Epithelial cell of prostate (primary cell): ENCODE data around the gene RPAP3.

Source experiments
- DNase-seq: peaks from one replicate; pipeline ENCODE4 v3.0.0-alpha.2; 2011; ENCODE audit warnings: low read depth, low spot score
- H3K27ac ChIP-seq: fragments of 450-650 bp; 2 replicates; pipeline ENCODE4 v1.5.1; 2017; ENCODE audit warnings: mild to moderate bottlenecking

The RPAP3 gene

GRCh38 chr12:47705566-47706425, at the start of gene RPAP3:
Gene RPAP3 (minus strand): TSS chr12:47706030. CDS start chr12:47702840, 3,190 bp downstream.
- H3K27ac ChIP-seq: peak within 1 kb of the TSS; percentile 35
- peak; percentile 67 for DNase-seq

GRCh38 chr12:47754881-47755280, 49.1 kb upstream of the RPAP3 start:
- H3K27ac ChIP-seq: peak overlapping the region; percentile 100
- no peak for DNase-seq

- peak overlapping the region; percentile 100 for H3K27ac ChIP-seq
- DNase-seq: no peak
Measured at GRCh38 chr12:47754126-47754525, 48.3 kb upstream of the RPAP3 start.

- peak overlapping the region; percentile 100 for H3K27ac ChIP-seq
- DNase-seq: no peak
Measured at GRCh38 chr12:47753021-47754001, 47.5 kb upstream of the RPAP3 start.

GRCh38 chr12:47752552-47752951, 46.7 kb upstream of the RPAP3 start:
- DNase-seq: peak; percentile 80

GRCh38 chr12:47752121-47752520, 46.3 kb upstream of the RPAP3 start:
- H3K27ac ChIP-seq: peak overlapping the region; percentile 100
- DNase-seq: no peak

More at GRCh38 chr12:47752552-47752951, 46.7 kb upstream of the RPAP3 start:
- H3K27ac ChIP-seq: peak overlapping the region; percentile 100

GRCh38 chr12:47751561-47751960, 45.7 kb upstream of the RPAP3 start:
- H3K27ac ChIP-seq: peak overlapping the region; percentile 100
- no peak for DNase-seq

GRCh38 chr12:47750916-47751470, 45.2 kb upstream of the RPAP3 start:
- DNase-seq: no peak
- H3K27ac ChIP-seq: peak overlapping the region; percentile 100

- H3K27ac ChIP-seq: no peak overlapping the region
- no peak for DNase-seq
Measured at GRCh38 chr12:47750229-47750798, 44.5 kb upstream of the RPAP3 start.

GRCh38 chr12:47748899-47749298, 43.1 kb upstream of the RPAP3 start:
- DNase-seq: no peak
- no peak overlapping the region for H3K27ac ChIP-seq

- DNase-seq: no peak
Measured at GRCh38 chr12:47748507-47748828, 42.6 kb upstream of the RPAP3 start.

GRCh38 chr12:47747596-47748506, 42.0 kb upstream of the RPAP3 start:
- DNase-seq: no peak
- H3K27ac ChIP-seq: no peak overlapping the region

More at GRCh38 chr12:47748507-47748828, 42.6 kb upstream of the RPAP3 start:
- no peak overlapping the region for H3K27ac ChIP-seq

- no peak overlapping the region for H3K27ac ChIP-seq
- no peak for DNase-seq
Measured at GRCh38 chr12:47747126-47747525, 41.3 kb upstream of the RPAP3 start.

GRCh38 chr12:47746523-47746922, 40.7 kb upstream of the RPAP3 start:
- no peak overlapping the region for H3K27ac ChIP-seq
- no peak for DNase-seq

GRCh38 chr12:47746073-47746472, 40.2 kb upstream of the RPAP3 start:
- DNase-seq: no peak
- no peak overlapping the region for H3K27ac ChIP-seq

- H3K27ac ChIP-seq: no peak overlapping the region
- no peak for DNase-seq
Measured at GRCh38 chr12:47745485-47746041, 39.7 kb upstream of the RPAP3 start.

- no peak overlapping the region for H3K27ac ChIP-seq
- DNase-seq: no peak
Measured at GRCh38 chr12:47744778-47745436, 39.1 kb upstream of the RPAP3 start.

GRCh38 chr12:47744005-47744651, 38.3 kb upstream of the RPAP3 start:
- no peak overlapping the region for H3K27ac ChIP-seq
- no peak for DNase-seq
